Activated CD4-positive, CD25-positive, alpha-beta regulatory T cell treated with anti-CD3 and anti-CD28 coated beads, Interleukin-2, amount 50 U/mL, for 24 hours (primary cell): Measurements from ENCODE around the gene GPR107.

Experiments
- ATAC-seq, 2 donors: fragments of 150-1000 bp; cut with Tn5 transposase; one replicate each; pipeline ENCODE4 v1.10.0; 2021; ENCODE audit warnings: mild to moderate bottlenecking in 1 of 2, moderate library complexity in 1 of 2

Gene GPR107

DNA sequence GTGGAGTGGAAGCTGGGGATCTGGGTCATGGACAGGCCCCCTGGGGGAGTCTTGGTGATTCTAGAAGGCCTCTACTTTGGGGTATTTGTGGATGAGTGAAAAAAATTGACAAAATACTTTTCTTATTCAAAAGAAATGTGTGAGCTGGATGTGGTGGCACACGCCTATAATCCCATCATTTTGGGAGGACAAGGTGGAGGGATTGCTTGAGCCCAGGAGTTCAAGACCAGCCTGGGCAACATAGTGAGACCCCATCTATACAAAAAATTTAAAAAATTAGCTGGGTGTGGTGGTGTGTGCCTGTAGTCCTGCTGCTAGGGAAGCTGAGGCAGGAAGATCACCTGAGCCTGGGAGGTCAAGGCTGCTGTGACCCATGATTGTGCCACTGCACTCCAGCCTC is 111.9 kb downstream of the GPR107 start:
- ATAC-seq, result no peak

DNA sequence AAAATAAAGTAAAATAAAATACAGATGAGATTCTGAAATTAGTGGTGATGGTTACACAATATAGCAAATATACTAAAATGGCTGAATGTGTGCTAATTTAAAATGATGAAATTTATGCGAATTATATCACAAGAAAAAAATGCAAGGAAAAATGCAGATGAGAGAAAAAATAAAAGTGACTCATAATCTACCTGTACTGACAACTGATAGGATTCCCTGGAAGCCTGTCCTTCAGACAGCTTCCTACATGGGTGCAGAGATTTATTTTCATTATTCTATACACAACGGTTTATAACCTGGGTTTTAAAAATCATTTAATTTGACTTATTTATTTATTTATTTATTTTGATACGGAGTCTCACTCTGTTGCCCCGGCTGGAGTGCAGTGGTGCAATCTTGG is 112.7 kb downstream of the GPR107 start:
- no peak for ATAC-seq

DNA sequence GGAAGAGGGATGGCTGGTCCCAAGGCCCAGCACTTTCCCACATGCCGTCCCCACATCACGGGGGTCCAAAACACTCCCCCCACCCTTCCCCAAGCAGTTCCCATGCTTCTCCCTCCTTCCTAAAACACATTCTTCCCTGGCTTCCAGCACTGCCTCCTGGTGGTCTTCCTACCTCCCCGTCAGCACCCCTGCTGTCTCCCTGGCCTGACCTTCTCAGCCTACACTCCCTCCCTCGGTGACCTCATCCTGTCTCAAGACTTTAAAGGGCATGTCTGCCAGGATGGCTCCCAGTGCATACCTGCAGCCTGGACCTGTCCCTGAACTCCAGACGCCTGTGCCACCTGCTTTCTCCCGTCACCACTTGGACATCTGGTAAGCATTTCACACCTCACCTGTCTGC is 114.2 kb downstream of the GPR107 start:
- ATAC-seq, result no peak

DNA sequence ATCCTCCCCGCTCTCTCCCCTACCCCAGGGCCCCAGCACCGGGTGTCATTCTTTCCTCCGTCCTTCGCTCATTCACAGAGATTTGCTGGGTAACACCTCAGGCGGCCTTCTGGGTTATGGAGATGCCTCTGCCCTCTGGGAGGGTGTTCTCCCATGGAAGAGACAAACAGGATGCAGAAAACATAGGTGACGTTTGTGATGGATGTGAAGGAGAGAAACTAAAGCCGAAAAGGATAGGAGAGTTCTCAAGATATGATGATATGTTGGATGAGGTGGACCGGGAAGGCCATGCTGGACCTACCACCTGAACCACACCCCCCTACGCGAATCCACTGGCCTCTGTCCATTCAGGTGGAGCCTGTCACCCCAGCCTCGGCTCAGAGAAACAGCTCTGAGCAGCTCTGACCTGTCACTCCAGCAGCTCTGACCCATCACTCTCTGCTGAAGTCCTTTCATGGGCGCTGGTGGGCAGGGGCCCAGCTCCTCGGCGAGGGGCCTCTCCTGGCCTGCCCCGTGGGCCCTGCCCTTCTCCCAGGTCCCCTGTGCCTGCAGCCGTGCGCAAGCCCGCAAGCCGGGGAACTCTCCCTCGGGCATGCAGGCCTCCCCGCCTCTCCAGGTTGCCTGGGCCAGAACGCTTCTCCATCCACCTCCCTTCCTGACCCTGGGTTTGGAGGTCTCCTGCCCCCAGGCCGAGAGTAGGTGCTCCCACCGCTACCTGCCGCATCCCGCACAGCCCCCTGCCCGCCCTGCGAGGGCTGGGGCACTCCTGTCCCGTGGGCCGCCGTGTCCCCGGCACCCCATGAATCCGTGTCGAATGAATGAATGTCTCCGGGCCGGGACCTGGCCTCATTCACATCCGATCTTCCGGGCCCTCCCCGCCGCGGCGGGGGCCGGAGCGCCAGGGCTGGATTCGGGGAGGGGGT is 117.8 kb downstream of the GPR107 start:
- ATAC-seq, result peak in 1 of 2 donors; percentile 10

GRCh38 chr9:130172161-130172857 is 118.6 kb downstream of the GPR107 start, which contains the start of gene NCS1:
TSS of gene NCS1 (plus strand) at chr9:130172404. CDS start at chr9:130172664, 260 bp downstream.
- peak; percentile 75 to 85 for ATAC-seq

DNA sequence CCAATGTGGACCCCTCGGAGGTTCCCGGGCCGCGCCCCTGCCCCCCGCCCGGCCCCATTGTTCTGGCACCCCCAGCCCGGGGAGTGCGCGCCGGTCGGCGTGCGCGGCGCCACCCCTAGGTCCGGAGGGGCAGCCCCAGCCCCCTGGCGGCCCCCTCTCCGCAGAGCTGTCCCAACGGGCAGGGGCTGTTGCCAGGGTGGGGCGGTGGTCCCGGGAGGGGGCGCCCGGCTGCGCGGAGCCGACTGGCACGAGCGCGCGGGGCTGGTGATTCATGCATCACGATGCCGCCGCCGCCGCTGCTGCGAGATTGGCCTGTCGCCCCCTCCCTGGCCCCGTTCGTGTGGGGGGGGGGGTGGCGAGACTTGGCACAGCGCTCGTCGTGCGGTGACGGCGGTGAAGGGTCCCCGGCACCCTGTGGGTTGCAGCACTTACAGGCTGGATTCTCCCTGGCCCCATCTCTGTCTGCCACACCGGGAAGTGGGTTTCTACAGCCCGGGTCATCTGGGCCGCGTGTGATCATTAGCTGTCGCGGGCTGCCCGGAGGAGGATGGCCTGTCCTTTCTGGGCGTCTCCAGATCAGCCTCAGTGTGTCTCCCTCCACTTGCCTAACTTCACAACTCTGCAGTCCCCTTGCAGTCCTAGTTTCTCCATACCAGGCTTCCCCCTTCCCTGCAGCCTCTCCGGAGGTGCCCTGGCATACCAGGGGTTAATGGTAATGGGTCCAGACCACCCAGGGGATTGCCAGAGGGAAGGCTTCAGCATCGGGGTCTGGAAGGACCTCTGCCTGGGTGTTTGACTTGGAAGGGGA is 119.4 kb downstream of the GPR107 start:
- ATAC-seq, result peak; percentile 29 to 44

DNA sequence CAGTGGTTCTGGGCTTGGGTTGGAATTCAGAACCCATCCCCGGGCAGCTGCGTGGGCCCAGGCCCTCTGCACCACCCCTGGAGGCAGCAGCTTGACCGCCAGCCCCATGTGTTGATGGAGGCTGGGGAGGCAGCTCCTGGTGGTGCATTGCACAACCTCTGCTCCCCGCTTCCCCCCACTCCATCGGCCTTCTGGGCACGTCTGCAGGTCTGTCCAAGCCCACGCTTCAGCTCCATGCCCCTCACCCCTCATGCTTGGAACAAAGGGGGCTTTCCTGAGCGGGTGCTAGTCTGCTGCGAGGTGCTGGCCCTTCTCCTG is 119.9 kb downstream of the GPR107 start:
- no peak for ATAC-seq

DNA sequence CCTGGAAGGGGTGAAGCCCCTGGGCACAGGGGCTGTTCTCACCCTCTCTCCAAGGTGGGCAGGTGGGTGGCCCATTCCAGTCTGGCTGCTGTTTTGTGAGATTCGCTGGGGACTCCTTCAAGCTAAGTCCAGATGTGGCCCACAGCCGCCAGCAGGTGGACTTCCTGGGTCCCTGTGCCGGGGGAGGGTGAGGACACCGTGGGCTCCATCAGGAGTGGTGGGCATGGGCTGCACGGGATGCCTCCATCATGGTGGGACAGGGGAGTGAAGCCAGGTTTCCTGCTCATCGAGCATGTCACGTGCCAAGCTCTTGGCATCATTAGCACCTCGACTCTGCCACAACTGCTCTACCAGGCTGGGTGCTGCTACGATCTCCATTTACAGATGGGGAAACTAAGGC is 120.3 kb downstream of the GPR107 start:
- ATAC-seq, result no peak

- ATAC-seq, result no peak
Measured at GRCh38 chr9:130174920-130175321, 121.2 kb downstream of the GPR107 start.

DNA sequence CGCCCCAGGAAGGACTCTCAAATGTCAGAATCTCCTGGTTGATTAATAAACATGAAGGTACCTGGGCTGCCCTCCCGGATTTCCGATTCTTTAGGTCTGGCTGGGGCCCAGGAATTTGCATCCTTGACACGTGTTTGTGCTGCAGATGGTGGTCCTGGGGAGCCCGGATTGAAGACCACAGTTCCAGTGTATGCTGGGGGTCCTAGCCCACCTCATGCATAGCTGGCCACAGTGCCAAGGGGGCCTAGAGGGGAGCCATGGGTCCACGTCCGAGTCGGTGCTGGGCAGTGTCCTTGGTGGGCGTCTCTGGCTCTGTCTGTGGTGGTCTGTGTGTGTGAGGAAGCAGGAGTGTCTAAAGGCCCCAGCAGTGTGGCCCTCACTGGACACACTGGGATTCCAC is 121.6 kb downstream of the GPR107 start:
- ATAC-seq, result no peak

GRCh38 chr9:130176760-130177159 is 123.1 kb downstream of the GPR107 start:
- ATAC-seq, result no peak

GRCh38 chr9:130177898-130178805 is 124.4 kb downstream of the GPR107 start:
- ATAC-seq, result no peak

- no peak for ATAC-seq
Measured at GRCh38 chr9:130179331-130179907, 125.7 kb downstream of the GPR107 start.

- ATAC-seq, result no peak
Measured at GRCh38 chr9:130180516-130180915, 126.8 kb downstream of the GPR107 start.

DNA sequence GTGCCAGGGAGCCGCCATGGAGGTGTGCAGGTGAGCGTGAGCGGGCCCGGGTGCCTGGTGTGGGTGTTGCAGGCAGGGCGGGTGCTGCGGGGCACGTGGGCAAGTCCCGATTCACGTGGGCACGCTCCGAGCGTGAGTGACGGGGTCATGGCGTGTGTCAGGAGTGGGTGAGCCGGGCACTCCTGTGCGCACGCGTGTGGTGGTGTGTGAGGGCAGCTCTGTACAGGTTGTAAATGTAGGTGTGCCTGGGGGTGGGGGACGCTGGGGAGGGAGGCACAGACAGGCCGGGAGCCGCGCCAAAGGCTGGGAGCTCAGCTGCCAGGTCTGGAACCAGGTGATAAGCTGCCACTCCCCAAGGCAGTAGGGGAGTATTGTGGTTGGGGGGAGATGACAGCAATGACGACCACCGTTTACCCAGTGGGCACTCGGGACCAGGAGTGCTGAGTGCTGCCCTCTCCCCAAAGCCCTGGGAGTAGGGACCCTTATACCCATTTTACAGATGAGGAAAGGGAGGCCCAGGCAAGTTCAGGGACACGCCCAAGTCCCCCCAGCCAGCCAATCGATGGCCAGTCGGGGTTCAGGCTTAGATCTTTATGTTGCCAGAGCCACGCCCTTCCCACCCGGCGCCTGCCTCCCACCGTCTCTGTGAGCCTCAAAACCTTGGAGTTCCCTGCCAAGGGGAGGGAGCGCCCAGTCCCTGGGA is 128.1 kb downstream of the GPR107 start:
- no peak for ATAC-seq

GRCh38 chr9:130182381-130182909 is 128.7 kb downstream of the GPR107 start:
- no peak for ATAC-seq

- ATAC-seq, result no peak
Measured at GRCh38 chr9:130183133-130183762, 129.5 kb downstream of the GPR107 start.

DNA sequence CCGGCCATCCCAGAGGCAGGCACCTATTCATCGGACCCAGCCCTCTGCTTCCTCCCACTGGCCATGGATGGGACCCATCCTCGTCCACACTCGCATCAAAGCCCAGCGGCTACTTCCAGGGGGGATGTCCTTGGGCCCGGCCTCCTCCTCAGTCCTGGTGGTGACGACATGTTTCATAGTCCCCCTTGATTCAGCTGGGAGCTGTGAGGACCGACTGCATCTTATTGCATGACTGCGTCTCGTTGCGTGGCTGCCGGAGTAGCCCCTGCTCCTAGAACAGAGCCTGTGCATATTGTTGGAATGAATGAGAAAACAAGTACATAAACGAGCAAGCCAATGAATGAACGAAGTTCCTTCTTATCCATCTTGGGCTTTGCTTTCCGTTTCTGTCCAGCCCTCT is 131.3 kb downstream of the GPR107 start:
- no peak for ATAC-seq

- ATAC-seq, result no peak
Measured at GRCh38 chr9:130185490-130186031, 131.9 kb downstream of the GPR107 start.

DNA sequence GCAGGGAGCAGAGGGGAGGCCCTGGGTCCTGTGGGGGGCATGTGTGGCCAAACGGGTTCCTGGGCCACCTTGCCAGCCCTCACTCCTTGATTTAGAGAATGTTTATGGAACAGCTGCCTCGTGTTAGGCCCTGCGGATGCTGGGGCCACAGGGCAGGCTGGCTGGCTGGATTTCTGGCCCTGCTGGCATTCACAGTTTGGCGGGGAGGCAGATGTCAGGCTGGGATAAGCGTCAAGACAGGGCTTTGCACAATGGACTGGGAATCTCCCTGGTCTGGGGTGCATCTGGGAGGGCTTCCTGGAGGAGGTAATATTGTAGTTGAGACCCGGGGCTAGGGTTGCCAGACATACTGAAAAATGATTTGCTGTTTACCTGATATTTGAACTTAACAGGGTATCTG is 132.3 kb downstream of the GPR107 start:
- no peak for ATAC-seq
